Effector memory CD4-positive, alpha-beta T cell (primary cell): ENCODE measurements around the gene CCDC136.

ENCODE experiments used
- DNase-seq, 3 donors: peaks; one replicate each; pipeline ENCODE4 v3.0.0-alpha.2; 2020
- H3K27ac ChIP-seq: 2 replicates; pipeline ENCODE4 v1.7.0; 2013; ENCODE audit warnings: mild to moderate bottlenecking, low read length, moderate library complexity; ENCODE audit not compliant: insufficient read depth, poor library complexity, severe bottlenecking
- H3K27me3 ChIP-seq: replicated peaks from 2 replicates; pipeline ENCODE4 v1.7.0; 2013; ENCODE audit warnings: mild to moderate bottlenecking, low read length; ENCODE audit not compliant: insufficient read depth, control insufficient read depth, poor library complexity, severe bottlenecking
- H3K36me3 ChIP-seq: 2 replicates; pipeline ENCODE4 v1.7.0; 2013; ENCODE audit warnings: mild to moderate bottlenecking, low read length, moderate library complexity; ENCODE audit not compliant: control insufficient read depth, insufficient read depth
- H3K4me1 ChIP-seq: 2 replicates; pipeline ENCODE4 v1.7.0; 2013; ENCODE audit warnings: low read length, mild to moderate bottlenecking; ENCODE audit not compliant: control insufficient read depth, insufficient read depth, poor library complexity, severe bottlenecking
- H3K4me3 ChIP-seq: 2 replicates; pipeline ENCODE4 v1.7.0; 2013; ENCODE audit warnings: low read length, low read depth, mild to moderate bottlenecking; ENCODE audit not compliant: insufficient read depth, poor library complexity, severe bottlenecking
- H3K9me3 ChIP-seq: 2 replicates; pipeline ENCODE4 v1.7.0; 2013; ENCODE audit warnings: mild to moderate bottlenecking, low read length, moderate library complexity; ENCODE audit not compliant: control insufficient read depth

CCDC136 gene

DNA sequence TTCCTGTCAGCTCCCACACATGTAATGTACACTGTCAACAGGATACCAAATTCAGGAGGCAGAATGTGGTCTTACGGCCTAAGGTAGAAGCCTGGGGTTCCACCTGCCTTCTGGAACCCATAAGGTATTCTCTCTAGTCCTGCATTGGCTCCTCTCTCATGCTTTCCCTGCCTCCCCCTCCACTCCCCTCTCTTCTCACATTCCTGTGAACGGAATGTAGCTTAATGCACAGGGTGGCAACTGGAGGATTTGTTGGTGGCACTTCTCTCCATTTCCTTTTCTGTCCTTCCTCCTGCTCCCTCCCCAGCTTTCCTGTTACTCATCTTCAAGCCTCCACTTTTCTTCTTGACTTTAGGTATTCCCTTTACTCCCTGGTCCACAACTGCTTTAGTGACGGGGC is 26.9 kb downstream of the CCDC136 start:
- no peaks in the 10 kb centered on the region for H3K36me3 ChIP-seq
- H3K4me3 ChIP-seq, result no peak overlapping the region
- no peaks in the 10 kb centered on the region for H3K4me1 ChIP-seq
- no peaks in the 10 kb centered on the region for H3K9me3 ChIP-seq
- DNase-seq, result no peak
- no peak overlapping the region for H3K27ac ChIP-seq
- no peaks in the 10 kb centered on the region for H3K27me3 ChIP-seq

DNA sequence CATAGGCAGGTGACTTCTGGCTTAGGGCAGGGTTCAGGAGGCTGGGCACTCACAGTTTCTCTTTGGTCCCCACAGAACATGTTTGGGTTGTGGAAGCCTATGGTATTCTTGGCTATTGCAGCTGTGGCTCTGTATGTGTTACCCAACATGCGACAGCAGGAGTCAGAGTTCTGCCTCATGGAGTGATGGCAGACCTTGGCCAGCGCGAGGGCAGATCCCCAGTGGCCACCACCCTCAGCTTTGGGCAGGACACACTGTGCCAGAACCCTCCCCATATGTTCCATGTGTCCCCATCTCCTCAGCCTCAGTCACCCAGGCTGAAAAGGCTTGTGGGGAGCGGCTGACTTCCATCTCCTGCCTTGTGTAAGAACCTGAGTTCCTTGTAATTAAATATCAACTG is 30.0 kb downstream of the CCDC136 start:
- Histone ChIP-seq H3K36me3 (no peaks in the 10 kb centered on the region), H3K27ac (no peak overlapping the region), H3K9me3 (no peaks in the 10 kb centered on the region), H3K4me1 (no peaks in the 10 kb centered on the region), H3K27me3 (no peaks in the 10 kb centered on the region), H3K4me3 (no peak overlapping the region)
- no peak for DNase-seq

DNA sequence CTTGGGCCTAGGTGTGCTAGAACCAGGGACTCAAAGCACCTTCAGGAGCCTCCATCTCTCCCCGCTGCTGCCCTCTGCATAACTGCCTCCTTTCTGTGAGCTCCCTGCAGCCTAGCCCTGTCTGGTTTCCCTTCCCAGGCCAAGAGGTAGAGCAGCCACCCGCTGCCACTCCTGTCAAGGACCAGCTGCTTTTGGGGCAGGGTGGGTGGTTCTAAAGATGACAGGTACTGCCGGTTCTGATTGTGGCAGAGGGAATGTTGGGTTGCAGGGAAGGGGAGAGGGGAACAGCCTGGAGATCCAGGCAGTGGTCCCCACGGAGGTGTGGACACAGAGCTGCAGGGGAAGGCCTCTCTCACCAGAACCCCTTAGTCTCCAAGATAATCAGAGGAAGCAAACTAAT is 34.7 kb downstream of the CCDC136 start:
- Histone ChIP-seq H3K27me3 (peaks cover 25% of the 10 kb centered on the region), H3K27ac (no peak overlapping the region), H3K36me3 (no peaks in the 10 kb centered on the region), H3K9me3 (no peaks in the 10 kb centered on the region), H3K4me1 (peaks cover 19% of the 10 kb centered on the region), H3K4me3 (no peak overlapping the region)
- DNase-seq, result no peak

DNA sequence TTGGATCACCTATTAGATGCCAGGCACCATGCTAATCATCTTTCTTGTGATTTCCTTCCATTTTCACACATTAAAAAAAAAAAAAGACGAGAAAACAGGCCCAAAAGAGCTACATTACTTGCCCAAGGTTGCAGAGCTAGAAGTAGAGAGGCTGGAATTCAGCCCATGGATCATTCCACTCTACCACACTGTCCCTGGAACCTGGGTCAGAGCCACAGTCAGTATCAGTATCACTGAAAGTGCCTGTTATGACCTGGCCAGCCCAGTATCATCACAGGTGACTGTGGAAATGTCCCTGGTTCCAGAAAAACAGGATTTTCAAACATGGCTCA is 35.1 kb downstream of the CCDC136 start:
- Histone ChIP-seq H3K9me3 (no peaks in the 10 kb centered on the region), H3K4me3 (no peak overlapping the region), H3K27me3 (peaks cover 29% of the 10 kb centered on the region), H3K27ac (no peak overlapping the region), H3K4me1 (peaks cover 19% of the 10 kb centered on the region), H3K36me3 (no peaks in the 10 kb centered on the region)
- DNase-seq, result no peak

DNA sequence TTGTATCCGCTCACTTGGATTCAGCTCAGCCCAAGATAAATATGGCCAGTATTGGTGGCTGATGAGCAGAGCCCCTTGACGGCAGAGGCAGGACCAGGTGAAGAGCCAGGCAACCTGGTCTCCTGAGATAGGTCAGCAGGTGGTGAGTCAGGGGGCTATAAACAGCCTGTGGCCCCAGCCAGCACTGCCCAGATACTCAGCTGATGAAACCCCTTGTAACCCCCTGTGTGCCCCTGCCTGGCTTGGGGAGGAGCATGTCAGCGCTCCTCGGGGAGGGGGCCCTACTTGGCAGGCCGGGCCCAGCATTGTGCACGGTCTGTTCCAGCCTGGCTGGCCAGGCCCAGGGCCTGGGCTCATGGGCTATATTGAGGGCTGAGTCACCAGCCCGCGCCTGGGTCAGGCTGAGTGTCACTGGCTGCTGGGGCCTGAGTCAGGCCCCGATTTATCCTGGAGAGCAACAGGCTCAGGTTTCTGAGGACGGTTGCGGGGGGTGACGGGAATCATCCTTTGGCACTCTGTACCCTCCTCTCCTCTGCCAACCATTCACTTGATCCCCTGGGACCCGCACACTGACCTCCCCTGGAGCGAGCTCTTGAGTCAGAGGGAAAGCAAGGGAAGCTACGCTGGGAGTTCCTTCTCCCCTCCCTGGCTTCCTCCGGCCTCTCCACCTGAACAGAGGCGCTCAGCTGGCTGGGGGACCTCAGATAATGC is 35.6 kb downstream of the CCDC136 start:
- no peak overlapping the region for H3K27ac ChIP-seq

DNA sequence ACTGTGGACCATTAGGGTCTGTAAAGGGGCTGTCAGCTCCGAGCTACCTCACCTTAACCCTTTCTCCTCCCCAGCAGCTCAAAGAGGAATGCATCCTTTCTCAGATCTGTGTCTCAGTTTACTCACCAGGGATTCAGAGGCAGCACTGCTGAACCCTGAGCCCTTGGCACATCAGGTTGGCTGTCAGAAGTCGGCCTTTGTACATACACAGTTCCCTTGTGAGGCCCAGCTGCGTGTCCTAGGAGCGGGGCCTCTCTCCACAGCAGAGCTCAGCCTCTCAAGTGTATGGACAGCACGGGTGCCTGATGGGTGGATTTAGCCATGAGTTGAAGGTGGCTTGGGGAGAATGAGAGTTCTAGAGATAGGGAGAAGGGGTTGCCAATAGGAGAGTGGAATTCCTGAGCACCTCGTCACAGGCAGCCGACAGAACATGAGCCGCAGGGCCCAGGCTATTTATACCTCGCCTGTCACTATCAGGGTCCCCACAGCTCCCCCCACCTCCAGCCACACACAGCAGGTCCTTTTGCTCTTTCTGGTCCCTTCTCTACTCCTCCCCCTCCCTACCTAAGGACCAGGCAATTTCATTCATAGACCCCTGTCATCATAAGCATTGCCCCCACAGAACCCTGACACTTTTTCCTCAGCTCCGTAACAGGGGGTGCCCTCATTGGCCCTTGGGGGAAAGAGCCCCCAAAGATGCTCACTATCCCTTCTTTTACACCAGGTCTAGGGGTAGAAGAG is 36.4 kb downstream of the CCDC136 start:
- Histone ChIP-seq H3K4me3 (no peak overlapping the region), H3K27ac (no peak overlapping the region), H3K4me1 (peaks cover 19% of the 10 kb centered on the region), H3K27me3 (peaks cover 30% of the 10 kb centered on the region), H3K36me3 (no peaks in the 10 kb centered on the region), H3K9me3 (no peaks in the 10 kb centered on the region)
- no peak for DNase-seq

More for the DNA sequence above, 35.6 kb downstream of the CCDC136 start:
- no peaks in the 10 kb centered on the region for H3K36me3 ChIP-seq
- no peaks in the 10 kb centered on the region for H3K9me3 ChIP-seq
- no peak for DNase-seq
- peaks cover 30% of the 10 kb centered on the region for H3K27me3 ChIP-seq
- H3K4me1 ChIP-seq, result peaks cover 19% of the 10 kb centered on the region
- no peak overlapping the region for H3K4me3 ChIP-seq

DNA sequence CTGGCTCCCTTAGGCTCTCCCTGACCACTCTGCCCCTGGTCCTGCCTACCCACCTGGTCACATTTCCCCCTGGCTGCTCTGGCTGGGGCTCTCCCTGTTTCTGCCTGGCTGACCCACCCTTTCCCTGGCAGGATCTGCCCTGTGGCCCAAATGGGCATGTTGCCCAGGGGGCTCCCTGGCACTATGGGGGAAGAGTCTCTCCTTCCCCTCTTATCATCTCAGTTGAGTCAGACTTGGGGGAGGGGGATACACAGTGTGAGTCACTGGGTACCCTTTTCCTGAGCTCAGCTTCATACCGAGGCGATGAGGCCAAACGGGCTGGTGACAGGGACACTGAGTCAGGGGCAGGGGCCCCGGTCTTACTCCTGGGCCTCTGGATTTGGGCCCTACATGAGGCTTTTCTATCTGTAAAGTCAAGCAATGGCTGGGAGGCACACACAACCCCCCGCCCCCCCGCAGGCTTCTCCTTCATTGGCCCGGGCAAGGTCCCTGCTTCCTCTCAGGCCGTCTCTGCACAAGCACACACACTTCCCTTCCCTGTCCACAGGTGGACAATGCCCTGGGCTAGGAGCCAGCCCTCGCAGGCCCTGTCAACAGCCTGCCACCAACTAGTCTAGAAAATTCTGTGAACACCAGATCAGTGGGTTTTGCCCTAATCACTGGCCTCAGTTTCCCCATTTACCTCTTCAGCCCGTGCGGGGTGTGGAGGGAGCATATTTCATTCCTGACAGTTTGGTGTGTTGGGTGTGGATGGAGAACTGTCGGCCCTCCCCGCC is 37.8 kb downstream of the CCDC136 start:
- peaks cover 30% of the 10 kb centered on the region for H3K27me3 ChIP-seq
- H3K9me3 ChIP-seq, result no peaks in the 10 kb centered on the region
- peak overlapping the region; percentile 37 for H3K4me3 ChIP-seq
- DNase-seq, result no peak
- no peak overlapping the region for H3K27ac ChIP-seq
- no peaks in the 10 kb centered on the region for H3K36me3 ChIP-seq
- H3K4me1 ChIP-seq, result peaks cover 19% of the 10 kb centered on the region

DNA sequence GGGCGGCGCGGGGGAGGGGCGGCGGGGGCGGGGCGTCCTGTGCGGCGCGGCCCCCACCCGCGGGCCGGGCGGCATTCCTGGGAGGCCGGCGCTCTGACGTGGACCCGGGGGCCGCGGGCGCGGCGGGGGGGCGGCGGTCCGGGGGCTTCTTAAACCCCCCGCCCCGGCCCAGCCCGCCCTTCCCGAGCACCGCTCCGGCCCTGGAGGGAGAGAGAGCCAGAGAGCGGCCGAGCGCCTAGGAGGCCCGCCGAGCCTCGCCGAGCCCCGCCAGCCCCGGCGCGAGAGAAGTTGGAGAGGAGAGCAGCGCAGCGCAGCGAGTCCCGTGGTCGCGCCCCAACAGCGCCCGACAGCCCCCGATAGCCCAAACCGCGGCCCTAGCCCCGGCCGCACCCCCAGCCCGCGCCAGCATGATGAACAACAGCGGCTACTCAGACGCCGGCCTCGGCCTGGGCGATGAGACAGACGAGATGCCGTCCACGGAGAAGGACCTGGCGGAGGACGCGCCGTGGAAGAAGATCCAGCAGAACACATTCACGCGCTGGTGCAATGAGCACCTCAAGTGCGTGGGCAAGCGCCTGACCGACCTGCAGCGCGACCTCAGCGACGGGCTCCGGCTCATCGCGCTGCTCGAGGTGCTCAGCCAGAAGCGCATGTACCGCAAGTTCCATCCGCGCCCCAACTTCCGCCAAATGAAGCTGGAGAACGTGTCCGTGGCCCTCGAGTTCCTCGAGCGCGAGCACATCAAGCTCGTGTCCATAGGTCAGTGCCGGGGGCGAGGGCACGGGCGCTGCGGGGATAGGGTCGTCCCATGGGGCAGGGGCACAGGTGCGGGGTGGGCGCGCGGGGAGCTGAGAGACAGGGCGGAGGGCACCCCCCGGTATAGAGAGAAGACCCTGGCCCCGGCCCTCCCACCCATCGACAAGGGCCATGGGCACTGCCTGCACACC is 38.7 kb downstream of the CCDC136 start, which contains the start of gene FLNC:
Gene FLNC (plus strand): TSS at position 176 of the 947 bp plus-strand sequence. CDS start 232 bp downstream, at position 408.
- Histone ChIP-seq H3K4me3 (peak within 1 kb of the TSS; percentile 59), H3K27me3 (peaks cover 30% of the 10 kb centered on the region), H3K27ac (no peak within 1 kb of the TSS), H3K36me3 (no peaks in the 10 kb centered on the region), H3K9me3 (no peaks in the 10 kb centered on the region), H3K4me1 (peaks cover 19% of the 10 kb centered on the region)
- DNase-seq, result peak in 1 of 3 donors; percentile 4

DNA sequence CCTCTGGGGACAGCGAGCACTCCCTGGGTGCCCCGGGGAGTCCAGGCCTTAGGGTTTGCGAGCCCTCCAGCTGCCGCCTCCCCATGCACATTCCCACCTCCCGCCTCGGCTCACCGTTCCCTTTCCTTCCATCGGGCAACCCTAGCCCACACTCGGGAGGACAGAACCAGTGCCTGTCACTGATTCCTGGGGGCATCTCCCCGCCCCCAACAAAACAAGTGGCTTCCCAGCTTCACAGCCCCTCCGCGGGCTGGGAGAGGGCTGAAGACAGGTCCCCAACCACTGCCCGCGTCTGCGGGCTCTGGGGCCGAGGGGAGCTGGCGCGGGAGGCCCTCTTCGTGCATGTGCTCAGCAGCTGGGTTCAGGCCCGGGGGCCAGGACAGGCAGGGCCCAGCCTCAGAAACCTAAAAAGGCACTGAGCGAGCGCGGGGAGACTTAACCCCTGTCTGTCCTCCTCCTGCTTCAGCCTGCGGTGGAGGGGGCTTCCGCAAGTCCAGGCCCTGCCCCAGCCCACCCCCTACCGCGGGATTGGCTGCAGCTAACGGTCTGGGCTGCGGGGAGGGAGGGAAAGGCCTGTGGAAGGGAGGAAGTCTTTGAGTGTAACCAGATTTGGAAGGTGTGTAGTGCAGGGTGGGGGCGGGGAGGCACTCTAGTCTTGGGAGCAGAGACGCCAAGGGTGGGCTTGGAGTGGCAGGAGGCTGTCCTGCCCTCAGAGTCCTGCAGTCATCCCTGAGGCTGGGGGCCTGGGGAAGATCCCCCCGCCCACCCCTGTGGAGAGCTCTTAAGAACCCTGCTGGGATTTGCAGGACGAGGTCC is 39.6 kb downstream of the CCDC136 start:
- Histone ChIP-seq H3K4me1 (peaks cover 19% of the 10 kb centered on the region), H3K4me3 (no peak overlapping the region), H3K27ac (no peak overlapping the region), H3K36me3 (no peaks in the 10 kb centered on the region), H3K9me3 (no peaks in the 10 kb centered on the region), H3K27me3 (peaks cover 30% of the 10 kb centered on the region)
- DNase-seq, result no peak
